Measurements from ENCODE around the gene IDE. TPM values are rescaled to one million over a fixed set of nuclear protein-coding genes. Genes with fewer than 3 reads are reported as not detected.
"Not testable (repeated sequence)": the region's sequence is repeated elsewhere in the genome, so short reads cannot be mapped to it uniquely, and the experiment has no call there.

The IDE gene
- total RNA-seq, 2 donors from 2014 or later = 28.0 to 32.4 TPM

DNA sequence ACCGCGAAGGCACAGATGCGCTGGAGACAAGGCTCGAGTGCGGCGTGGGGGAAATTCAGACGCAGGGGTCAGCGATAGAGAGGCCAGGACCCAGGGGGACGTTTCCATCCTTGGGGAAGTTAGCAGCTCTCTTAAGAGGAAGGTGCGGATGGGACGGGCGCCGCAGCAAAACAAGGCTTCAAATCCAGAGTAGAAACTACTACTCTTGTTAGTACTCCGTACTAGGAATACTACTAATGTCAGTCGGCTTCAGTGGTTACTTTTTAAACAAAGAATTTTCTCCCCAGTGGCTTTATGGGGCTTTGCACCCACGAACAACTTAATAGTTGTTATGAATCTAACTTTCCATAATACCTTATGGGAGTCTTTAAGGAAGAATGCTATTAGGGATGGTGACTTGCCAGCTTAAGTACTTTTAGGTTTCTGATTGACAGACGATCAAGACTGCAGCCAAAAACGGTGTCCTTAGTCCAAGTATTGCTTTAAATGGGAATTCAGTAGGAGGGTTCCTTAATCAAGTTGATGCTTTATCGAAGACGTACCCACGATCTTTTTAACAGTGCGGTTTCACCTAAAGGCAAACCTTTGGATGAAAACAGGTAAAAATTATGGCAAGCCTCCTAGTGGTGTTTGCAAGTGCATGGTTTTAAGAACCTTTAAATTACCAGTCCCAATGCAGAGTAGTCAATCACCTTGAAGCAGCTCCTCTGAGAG lies 812 bp upstream of the IDE start:
- peak overlapping the region; percentile 84 for H3K27ac Mint-ChIP-seq
- H3K4me1 Mint-ChIP-seq = peaks cover 24% of the 10 kb centered on the region
- peak; percentile 57 for ATAC-seq
- H3K36me3 Mint-ChIP-seq (ENCODE audit: low read depth) = no peaks in the 10 kb centered on the region
- peak overlapping the region; percentile 84 for H3K4me3 Mint-ChIP-seq
- no peak for DNase-seq
- H3K9me3 ChIP-seq (ENCODE audit: control insufficient read depth, low read length, poor library complexity, severe bottlenecking) = no peaks in the 10 kb centered on the region
- H3K27me3 Mint-ChIP-seq = no peaks in the 10 kb centered on the region

DNA sequence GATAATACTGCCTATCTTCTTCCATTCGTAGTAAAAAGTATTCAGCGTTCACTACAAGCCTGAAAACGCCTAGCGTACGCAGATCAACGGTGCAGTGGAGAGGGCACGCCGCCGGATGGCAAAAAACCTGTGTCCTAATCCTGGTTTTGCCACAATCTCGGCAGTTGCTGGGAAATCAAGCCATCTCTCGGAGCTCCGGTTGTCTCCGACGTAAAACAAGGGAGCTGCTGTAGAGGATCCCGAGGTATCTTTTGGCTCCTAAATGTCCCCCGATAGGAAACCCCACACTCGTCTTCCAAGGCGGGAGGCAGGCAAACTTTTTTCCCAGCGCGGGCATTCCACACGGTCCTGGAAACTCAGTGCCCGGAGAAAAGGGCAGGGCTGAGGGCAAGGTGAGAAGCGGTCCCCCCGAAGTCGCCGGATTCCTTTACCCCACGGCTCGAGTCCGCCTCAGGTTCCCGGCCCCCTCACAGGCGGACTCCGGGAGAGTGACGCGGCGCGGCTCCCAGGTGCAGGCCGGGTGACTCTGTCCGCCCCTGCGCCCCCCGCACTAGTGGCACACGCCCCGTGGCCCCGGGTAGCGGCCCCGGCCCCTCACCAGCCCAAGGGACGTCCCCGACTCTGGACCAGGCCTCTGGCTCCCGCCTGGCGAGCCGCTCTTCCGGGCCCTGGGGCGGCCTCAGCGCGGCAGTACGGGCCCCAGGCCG lies 649 bp downstream of the IDE start:
- H3K4me1 Mint-ChIP-seq = peaks cover 30% of the 10 kb centered on the region
- peak in 2 of 3 donors; percentile 9 to 11 for DNase-seq
- no peaks in the 10 kb centered on the region for H3K27me3 Mint-ChIP-seq
- H3K4me3 Mint-ChIP-seq = peak overlapping the region; percentile 84
- peak; percentile 22 for ATAC-seq
- H3K27ac Mint-ChIP-seq = peak overlapping the region; percentile 90
- no peaks in the 10 kb centered on the region for H3K9me3 ChIP-seq (ENCODE audit: control insufficient read depth, low read length, poor library complexity, severe bottlenecking)
- no peaks in the 10 kb centered on the region for H3K36me3 Mint-ChIP-seq (ENCODE audit: low read depth)

DNA sequence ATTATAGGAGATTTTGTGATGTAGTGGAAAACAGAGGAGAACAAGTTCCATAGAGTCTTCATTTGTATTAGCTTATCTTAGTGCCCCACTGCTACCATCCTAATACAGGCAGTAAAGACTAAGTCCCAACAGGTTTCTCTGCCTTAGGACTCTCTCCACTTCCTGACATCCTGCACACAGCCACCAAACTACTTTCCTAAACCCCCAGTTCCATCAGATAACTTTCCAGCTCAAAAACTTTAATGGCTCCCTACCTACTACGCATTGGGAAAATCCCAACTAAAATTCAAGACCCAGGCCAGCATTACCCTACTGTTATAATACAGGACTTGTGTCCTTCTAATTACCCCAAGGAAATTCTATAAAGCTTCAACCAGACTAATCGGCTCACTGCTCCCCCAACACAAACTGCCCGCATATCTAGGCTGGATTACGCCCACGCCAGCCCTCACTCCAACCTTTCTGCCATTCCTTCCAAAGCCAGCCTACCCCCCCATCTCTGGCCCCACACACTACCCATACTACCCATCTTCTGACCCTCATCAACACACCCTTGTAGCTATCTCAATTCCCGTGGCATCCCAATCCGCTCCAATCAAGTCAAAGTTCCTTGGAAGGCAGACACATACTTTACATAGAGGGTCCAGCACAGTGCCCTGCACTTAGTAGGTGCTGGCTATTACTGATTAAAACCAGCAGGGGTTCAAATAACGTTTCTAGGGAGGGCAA lies 1.4 kb downstream of the IDE start:
- DNase-seq = no peak
- H3K9me3 ChIP-seq (ENCODE audit: control insufficient read depth, low read length, poor library complexity, severe bottlenecking) = no peaks in the 10 kb centered on the region
- no peak for ATAC-seq
- H3K4me1 Mint-ChIP-seq = peaks cover 35% of the 10 kb centered on the region
- H3K4me3 Mint-ChIP-seq = peak overlapping the region; percentile 84
- H3K27me3 Mint-ChIP-seq = no peaks in the 10 kb centered on the region
- H3K36me3 Mint-ChIP-seq (ENCODE audit: low read depth) = no peaks in the 10 kb centered on the region
- peak overlapping the region; percentile 90 for H3K27ac Mint-ChIP-seq

DNA sequence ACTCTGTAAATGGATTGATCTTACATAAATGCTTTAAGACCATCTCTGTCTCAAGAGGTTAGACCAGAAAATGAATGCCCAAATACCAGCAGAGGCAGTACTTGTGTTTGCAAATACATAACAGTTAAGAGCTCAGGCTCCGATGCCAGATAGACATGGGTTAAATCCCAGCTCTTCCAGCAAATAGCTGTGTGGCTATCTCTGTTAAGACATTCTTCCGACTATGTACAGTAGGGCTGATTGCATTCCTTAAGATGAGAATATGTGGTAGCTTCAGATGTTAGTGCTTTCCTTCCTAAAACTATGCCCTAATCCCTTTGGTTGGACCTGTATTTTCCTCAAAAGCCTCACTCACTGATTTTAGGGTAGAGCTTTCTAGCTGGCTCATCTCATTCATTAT lies 2.2 kb downstream of the IDE start:
- no peak overlapping the region for H3K4me3 Mint-ChIP-seq
- peaks cover 41% of the 10 kb centered on the region for H3K4me1 Mint-ChIP-seq
- H3K27ac Mint-ChIP-seq = peak overlapping the region; percentile 90
- no peaks in the 10 kb centered on the region for H3K27me3 Mint-ChIP-seq
- H3K36me3 Mint-ChIP-seq (ENCODE audit: low read depth) = peaks cover 2% of the 10 kb centered on the region
- DNase-seq (no peak), ATAC-seq (no peak)
- no peaks in the 10 kb centered on the region for H3K9me3 ChIP-seq (ENCODE audit: control insufficient read depth, low read length, poor library complexity, severe bottlenecking)

DNA sequence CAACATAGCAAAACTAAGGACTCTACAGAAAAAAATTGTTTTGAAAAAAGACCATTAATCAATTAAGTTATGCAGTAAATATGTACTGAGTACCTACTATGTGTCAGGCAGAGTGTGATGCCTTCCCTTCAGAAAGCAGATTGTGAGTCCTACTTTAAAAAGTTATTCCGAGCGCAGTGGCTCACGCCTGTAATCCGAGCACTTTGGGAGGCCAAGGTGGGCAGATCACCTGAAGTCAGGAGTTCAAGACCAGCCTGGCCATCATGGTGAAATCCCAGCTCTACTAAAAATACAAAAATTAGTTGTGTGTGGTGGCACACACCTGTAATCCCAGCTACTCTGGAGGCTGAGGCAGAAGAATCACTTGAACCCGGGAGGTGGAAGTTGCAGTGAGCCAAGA lies 4.2 kb downstream of the IDE start:
- ATAC-seq; H3K27ac Mint-ChIP-seq; H3K27me3 Mint-ChIP-seq; H3K9me3 ChIP-seq (ENCODE audit: control insufficient read depth, low read length, poor library complexity, severe bottlenecking); H3K4me3 Mint-ChIP-seq; DNase-seq: not testable (repeated sequence)
- Mint-ChIP-seq H3K4me1 (peaks cover 46% of the 10 kb centered on the region), H3K36me3 (ENCODE audit: low read depth) (peaks cover 11% of the 10 kb centered on the region)

DNA sequence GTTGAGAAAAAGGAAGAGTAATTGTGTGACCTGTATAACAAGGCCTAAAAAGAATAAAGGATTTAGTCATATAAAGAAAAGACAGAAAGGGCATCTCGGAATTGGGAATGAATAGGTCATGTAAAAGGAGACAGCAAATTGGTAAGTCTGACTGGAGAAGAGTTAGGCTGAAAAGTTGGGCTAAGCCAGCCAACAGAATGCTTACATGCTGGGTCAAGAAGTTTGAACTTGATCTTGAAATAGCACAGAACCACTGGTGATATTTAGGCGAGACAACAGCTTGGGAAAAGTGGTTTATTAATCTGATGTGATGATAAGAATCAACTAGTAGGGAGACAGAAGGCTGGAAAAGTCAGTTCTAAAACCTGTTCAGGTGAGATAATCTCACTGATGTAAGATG lies 4.8 kb downstream of the IDE start:
- Mint-ChIP-seq H3K36me3 (ENCODE audit: low read depth) (peaks cover 11% of the 10 kb centered on the region), H3K27me3 (no peaks in the 10 kb centered on the region), H3K27ac (no peak overlapping the region), H3K4me3 (no peak overlapping the region), H3K4me1 (peaks cover 46% of the 10 kb centered on the region)
- no peak for DNase-seq
- H3K9me3 ChIP-seq (ENCODE audit: control insufficient read depth, low read length, poor library complexity, severe bottlenecking) = no peaks in the 10 kb centered on the region
- ATAC-seq = no peak

DNA sequence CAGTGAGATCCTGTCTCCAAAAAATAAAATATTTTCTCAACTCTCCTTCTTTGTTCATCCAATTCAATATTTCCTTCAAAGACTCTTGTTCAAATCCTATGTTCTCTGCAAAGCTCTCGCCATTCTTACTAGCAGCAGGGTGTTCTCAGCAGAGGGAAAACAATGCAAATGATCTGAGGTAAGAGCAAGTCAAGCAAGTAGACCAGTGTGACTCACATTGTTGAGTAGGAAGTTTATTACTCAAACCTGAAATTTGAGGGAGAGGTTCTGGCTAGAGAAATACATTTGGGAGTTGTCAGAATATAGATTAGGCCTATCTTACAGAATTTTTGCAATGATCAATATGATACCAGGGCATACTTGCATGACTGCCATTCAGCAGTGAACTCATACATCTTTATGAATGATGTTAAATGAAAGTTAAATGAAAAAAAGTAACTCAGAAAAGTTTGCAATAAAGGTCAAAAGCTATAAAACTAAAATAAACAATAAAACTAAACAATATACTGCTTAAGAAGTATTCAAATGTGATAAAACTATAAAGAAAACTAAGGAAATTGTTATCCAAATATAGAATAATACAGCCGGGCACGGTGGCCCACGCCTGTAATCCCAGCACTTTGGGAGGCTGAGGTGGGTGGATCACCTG lies 5.8 kb downstream of the IDE start:
- Mint-ChIP-seq H3K4me1 (peaks cover 46% of the 10 kb centered on the region), H3K27me3 (no peaks in the 10 kb centered on the region), H3K27ac (peak overlapping the region; percentile 41), H3K36me3 (ENCODE audit: low read depth) (peaks cover 13% of the 10 kb centered on the region), H3K4me3 (no peak overlapping the region)
- no peaks in the 10 kb centered on the region for H3K9me3 ChIP-seq (ENCODE audit: control insufficient read depth, low read length, poor library complexity, severe bottlenecking)
- no peak for DNase-seq
- no peak for ATAC-seq

DNA sequence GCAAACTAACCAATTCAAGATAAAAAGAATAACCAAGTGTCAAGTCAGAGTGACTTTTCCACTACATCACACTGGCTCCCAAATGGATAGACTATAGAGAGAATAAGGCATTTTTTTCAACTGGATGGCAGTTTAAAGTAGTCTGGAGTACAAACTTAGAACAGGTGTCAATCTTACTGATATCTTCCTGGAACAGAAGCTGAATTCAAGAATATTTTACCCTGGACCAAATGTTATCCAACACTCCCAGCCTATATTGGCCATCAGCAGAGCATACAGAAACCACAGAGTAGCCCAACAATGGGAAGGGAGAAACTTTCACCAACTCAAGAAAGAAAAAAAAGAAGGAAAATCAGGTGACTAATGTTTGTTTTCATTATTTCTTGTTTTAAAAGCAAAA lies 11.5 kb downstream of the IDE start:
- no peaks in the 10 kb centered on the region for H3K9me3 ChIP-seq (ENCODE audit: control insufficient read depth, low read length, poor library complexity, severe bottlenecking)
- Mint-ChIP-seq H3K4me1 (peaks cover 21% of the 10 kb centered on the region), H3K4me3 (no peak overlapping the region), H3K36me3 (ENCODE audit: low read depth) (peaks cover 14% of the 10 kb centered on the region), H3K27me3 (no peaks in the 10 kb centered on the region), H3K27ac (no peak overlapping the region)
- ATAC-seq (no peak), DNase-seq (no peak)

DNA sequence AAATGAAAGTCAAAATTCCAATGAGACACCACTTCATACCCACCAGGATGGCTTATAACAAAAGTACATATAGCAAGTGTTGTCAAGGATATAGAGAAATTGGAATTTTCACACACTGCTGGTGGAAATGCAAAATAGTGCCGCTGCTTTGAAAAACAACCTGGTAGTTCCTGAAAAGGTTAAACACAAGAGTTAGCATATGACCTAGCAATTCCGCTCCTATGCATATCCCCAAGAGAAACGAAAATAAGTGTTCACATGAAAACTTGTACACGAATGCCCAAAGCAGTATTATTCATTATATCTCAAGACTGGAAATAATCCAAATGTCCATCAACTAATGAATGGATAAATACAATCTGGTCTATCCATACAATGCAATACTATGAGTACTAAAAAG lies 14.8 kb downstream of the IDE start:
- Mint-ChIP-seq H3K27ac (no peak overlapping the region), H3K4me3 (no peak overlapping the region), H3K4me1 (peaks cover 6% of the 10 kb centered on the region), H3K36me3 (ENCODE audit: low read depth) (peaks cover 7% of the 10 kb centered on the region), H3K27me3 (no peaks in the 10 kb centered on the region)
- ATAC-seq = no peak
- H3K9me3 ChIP-seq (ENCODE audit: control insufficient read depth, low read length, poor library complexity, severe bottlenecking) = no peaks in the 10 kb centered on the region
- DNase-seq = no peak

DNA sequence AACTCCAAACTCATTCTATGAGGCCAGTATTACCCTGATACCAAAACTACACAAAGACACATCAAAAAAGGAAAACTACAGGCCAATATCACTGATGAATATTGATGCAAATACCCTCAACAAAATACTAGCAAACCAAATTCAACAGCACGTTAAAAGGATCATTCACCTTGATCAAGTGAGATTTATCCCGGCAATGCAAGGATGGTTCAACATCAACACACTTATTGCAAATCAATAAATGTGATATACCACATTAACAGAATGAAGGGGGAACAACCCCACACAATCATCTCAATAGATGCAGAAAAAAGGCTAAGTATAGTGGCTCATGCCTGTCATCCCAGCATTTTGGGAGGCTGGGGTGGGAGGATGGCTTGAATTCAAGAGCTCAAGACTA lies 19.9 kb downstream of the IDE start:
- Mint-ChIP-seq H3K36me3 (ENCODE audit: low read depth) (peaks cover 10% of the 10 kb centered on the region), H3K4me1 (no peaks in the 10 kb centered on the region), H3K27me3 (no peaks in the 10 kb centered on the region)

DNA sequence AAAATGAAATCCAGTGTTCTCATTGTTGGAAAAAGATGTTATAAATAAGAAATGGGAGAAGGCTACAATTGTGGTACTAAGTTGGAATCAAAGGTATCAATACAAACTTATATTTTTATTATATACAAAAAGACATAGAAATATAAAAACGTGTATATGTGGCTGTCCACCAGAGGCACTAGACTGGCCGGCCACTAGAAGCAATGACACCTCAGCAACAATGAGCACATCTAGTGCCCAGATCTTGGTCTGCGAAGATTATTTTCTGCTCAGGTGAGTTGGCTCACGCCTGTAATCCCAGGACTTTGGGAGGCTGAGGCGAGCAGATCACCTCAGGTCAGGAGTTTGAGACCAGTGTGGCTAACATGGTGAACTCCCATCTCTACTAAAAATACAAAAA lies 21.6 kb downstream of the IDE start:
- Mint-ChIP-seq H3K27ac (no peak overlapping the region), H3K36me3 (ENCODE audit: low read depth) (peaks cover 9% of the 10 kb centered on the region), H3K4me1 (no peaks in the 10 kb centered on the region), H3K4me3 (no peak overlapping the region), H3K27me3 (no peaks in the 10 kb centered on the region)
- DNase-seq (no peak), ATAC-seq (no peak)
- H3K9me3 ChIP-seq (ENCODE audit: control insufficient read depth, low read length, poor library complexity, severe bottlenecking) = no peaks in the 10 kb centered on the region

More for the DNA sequence above, 19.9 kb downstream of the IDE start:
- Mint-ChIP-seq H3K4me3 (no peak overlapping the region), H3K27ac (no peak overlapping the region)
- DNase-seq (no peak), ATAC-seq (no peak)
- H3K9me3 ChIP-seq (ENCODE audit: control insufficient read depth, low read length, poor library complexity, severe bottlenecking) = no peaks in the 10 kb centered on the region

DNA sequence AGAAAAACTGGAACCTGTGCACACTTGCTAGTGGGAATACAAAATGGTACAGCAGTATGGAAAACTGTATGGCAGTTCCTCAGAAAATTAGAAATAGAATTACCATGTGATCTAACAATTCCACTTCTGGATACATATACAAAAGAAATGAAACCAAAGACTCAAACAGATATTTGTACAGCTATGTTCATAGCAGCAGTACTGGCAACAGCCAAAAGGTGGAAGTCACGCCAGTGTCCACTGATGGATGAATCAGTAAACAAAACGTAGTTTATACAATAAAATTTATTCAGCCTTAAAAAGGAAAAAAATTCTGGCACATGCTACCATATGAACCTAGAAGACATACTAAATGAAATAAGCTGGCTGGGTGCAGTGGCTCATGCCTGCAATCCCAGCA lies 23.0 kb downstream of the IDE start:
- ATAC-seq = no peak
- Mint-ChIP-seq H3K27ac (no peak overlapping the region), H3K4me3 (no peak overlapping the region), H3K27me3 (no peaks in the 10 kb centered on the region), H3K36me3 (ENCODE audit: low read depth) (peaks cover 8% of the 10 kb centered on the region), H3K4me1 (peaks cover 3% of the 10 kb centered on the region)
- no peaks in the 10 kb centered on the region for H3K9me3 ChIP-seq (ENCODE audit: control insufficient read depth, low read length, poor library complexity, severe bottlenecking)
- no peak for DNase-seq

DNA sequence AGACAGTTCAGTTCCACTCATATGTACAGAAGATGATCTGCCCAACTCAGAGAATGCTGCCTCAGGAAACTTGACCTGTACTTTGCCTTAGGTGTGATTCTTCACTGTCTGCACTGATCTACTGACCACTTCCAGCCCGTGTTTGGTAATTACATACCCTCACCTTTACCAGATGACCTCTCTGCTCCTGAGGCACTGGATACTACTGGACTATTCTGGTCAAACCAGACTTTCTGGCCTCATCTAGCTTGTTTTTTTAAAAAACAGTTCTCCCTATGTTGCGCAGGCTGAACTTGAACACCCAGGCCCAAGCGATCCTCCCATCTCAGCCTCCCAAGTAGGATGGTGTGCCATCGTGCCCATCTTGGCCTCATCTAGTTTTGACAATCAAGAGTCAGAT lies 26.2 kb downstream of the IDE start:
- H3K27ac Mint-ChIP-seq = no peak overlapping the region
- DNase-seq (no peak), ATAC-seq (no peak)
- H3K9me3 ChIP-seq (ENCODE audit: control insufficient read depth, low read length, poor library complexity, severe bottlenecking) = no peaks in the 10 kb centered on the region
- peaks cover 3% of the 10 kb centered on the region for H3K36me3 Mint-ChIP-seq (ENCODE audit: low read depth)
- H3K27me3 Mint-ChIP-seq = no peaks in the 10 kb centered on the region
- peaks cover 18% of the 10 kb centered on the region for H3K4me1 Mint-ChIP-seq
- no peak overlapping the region for H3K4me3 Mint-ChIP-seq

Measured in T-helper 17 cell (primary cell).